HG03457 (cell line): ENCODE measurements around the gene NOS3.

Experiments
- ATAC-seq: cut with Tn5 transposase; IDR thresholded peaks from one replicate; pipeline ENCODE4 v1.9.1; 2021; ENCODE audit warnings: moderate number of reproducible peaks; ENCODE audit not compliant: unreplicated experiment

NOS3 gene

GRCh38 chr7:150963707-150964559 is 26.9 kb upstream of the NOS3 start:
- ATAC-seq, result no peak

GRCh38 chr7:150964593-150965111 is 26.2 kb upstream of the NOS3 start:
- ATAC-seq, result no peak

GRCh38 chr7:150965273-150965830 is 25.5 kb upstream of the NOS3 start:
- ATAC-seq, result no peak

GRCh38 chr7:150966002-150966401 is 24.8 kb upstream of the NOS3 start:
- ATAC-seq, result no peak

DNA sequence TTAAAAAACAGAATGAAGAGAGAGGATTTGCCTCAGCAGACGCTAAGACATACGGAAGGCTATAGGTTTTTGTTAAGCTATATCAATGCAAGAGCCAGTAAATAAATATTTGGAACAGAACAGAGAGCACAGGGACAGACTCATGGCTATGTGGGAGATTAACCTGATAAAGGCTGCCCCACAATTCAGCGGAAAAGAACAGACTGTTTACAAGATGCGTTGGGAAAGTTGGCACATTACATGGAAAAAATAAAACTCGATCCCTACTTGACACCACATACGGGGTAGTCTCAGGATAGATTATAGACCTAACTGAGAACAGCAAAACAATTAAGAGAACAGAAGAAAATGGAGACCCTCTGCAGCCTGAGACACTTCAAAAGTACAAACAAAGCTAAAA is 23.5 kb upstream of the NOS3 start:
- ATAC-seq, result no peak

GRCh38 chr7:150968056-150968733 is 22.6 kb upstream of the NOS3 start:
- no peak for ATAC-seq

GRCh38 chr7:150968734-150969372 is 22.0 kb upstream of the NOS3 start:
- no peak for ATAC-seq

DNA sequence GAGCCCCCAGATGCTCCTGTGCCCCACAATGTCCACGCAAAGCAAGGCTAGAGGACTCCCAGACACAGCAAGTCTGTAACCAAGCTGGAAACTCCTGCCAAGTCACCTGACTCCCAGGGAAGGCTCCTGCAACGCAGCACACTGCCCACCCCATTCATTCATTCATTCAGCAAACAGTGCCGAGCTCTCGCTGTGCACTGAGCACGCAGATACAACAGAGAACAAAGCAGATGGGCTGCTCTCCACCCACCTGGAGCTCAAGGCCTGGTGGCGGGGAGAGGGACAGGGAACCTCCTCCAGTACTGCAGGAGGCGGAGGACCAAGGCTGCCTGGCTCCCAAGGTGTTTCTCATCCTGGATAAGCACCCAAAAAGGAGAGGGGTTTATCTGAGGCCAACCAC is 21.3 kb upstream of the NOS3 start:
- no peak for ATAC-seq

GRCh38 chr7:150970424-150970823 is 20.4 kb upstream of the NOS3 start:
- no peak for ATAC-seq

DNA sequence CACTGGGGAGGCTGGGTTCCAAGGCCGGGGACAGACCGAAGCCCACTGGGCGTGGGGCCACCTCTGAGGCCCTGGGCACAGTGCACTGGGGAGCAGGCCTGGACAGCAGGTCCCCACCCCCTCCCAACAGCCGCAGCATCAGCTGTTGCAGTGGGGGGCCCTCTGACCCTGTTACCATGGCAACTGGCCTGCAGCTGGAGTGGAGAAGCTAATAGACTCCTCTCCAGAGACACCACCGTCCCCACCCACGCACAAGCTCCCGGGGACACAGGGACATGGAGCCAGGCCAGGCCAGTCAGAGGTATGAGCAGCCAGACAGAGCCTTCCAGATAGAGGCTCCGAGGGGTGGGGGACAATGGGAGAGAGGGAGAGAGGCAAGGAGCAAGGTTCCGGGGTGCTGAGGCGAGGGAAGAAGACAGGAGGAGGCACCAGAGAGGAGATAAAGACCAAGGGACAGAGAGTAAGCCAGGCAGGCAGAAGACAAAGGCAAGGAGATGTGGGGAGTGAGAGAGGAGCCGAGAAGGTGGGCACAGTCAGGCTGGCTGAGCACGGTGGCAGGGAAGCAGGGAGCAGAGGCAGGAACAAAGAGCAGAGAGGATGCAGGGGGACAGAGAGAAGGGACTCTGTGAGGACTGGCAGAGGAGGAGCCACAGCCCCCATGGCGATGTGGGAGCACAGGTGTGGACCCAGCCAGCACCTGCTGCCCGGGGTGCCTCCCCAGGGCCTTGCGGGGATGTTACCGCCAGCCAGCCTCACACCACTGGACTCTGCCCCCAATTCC is 19.4 kb upstream of the NOS3 start:
- ATAC-seq, result no peak

DNA sequence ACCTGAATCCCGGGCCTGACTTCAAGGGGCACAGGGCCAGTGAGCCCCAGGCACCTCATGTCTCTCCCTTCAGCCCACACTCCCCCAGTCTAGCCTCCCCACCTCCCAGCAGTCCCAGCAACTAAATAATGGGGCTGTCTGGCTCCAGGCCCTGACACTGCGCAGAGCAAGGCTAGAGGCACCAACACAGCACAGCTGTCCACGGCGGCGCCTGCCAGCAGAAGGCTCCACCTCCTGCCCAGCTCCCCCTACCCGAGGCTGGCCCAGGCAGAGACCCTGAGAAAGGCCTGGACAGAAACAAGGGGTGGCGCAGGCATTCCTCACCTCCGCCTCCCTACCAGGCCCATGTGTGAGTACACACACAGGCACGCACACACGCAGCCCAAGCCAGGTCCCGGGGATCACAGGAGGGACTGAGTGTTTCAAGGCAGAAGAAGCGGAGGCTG is 18.8 kb upstream of the NOS3 start:
- ATAC-seq, result no peak

DNA sequence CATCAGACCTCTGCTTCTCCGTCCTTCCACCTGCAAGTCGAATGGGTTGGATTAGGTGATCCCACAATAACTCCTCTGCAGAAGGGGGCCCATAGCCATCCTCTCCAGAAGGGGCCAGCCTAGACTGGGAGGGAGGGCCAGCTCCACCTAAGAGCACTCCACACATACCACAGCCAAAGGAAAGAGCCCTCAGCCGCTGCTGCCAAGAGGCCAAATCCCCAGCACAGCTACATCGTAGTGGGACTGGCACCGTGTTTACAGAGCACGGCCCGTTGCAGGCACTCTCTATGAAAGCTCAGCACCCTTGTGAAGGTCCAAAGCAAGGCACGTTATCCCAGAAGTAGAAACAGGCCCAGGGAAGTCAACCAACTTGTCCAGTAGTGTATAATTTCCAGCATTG is 18.1 kb upstream of the NOS3 start:
- ATAC-seq, result no peak

DNA sequence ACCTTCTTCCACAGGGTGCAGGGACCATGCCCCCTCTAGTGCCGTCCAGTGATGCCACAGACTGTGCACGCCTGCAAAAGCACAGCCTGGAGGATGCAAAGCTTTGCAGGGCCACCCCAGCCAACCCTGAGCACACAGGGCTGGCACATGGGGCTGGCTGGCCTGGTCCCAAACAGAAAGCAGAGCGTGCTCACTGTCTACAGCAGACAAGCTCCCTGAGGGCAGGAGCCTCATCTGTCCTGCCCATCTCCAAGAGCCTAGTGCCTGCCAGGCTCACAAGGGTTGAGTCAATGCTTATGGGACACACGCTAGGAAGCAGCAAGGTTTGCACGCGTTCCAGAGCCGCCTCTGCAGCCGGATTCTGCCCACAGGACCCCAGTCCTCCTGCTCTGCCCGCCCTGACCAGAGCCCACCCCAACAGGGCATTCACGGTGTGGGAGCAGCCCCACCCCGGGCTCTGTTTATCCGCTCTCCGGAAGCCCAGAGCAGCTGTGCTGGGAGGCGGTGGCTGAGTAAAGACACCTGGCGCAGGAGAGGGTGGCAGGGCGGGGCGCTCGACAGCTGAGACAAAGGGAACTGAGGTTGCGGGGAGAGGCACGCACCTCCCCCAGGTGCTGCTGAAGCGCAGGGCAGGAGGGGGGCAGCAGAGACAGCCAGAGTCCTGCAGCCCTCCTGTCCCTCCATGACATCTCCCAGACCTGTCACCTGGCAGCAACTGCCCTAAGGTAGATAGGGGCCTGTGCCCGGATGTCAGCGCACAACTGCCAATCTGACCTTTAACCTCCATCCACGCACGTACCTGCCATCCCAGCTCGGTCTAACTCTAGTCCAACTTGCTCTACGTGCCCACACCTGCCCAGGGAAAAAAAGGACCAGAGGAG is 17.0 kb upstream of the NOS3 start:
- ATAC-seq, result no peak

- peak; percentile 47 for ATAC-seq
These were observed 16.1 kb upstream of the NOS3 start for GRCh38 chr7:150974468-150975391.

- ATAC-seq, result no peak
These were observed 15.1 kb upstream of the NOS3 start for GRCh38 chr7:150975536-150976319.

GRCh38 chr7:150976529-150977381 is 14.1 kb upstream of the NOS3 start:
- ATAC-seq, result no peak
